ENCODE results near the gene RAB40B. TPM values are rescaled to one million over a fixed set of nuclear protein-coding genes. Genes with fewer than 3 reads are reported as not detected.
A peak's percentile ranks its signal among the peaks of the same experiment; 100 is the strongest.

RAB40B gene
- total and polyA plus RNA-seq, 4 donors = 2.9 to 12.1 (median 10.5) TPM

- Histone ChIP-seq H3K9me3 (ENCODE audit: control insufficient read depth in 4 of 4, low read length in 3 of 4) (no peaks in the 10 kb centered on the region), H3K4me1 (ENCODE audit: control insufficient read depth in 4 of 4, insufficient read depth in 4 of 4, low read length in 3 of 4) (peaks cover 10 to 16% (median 13%) of the 10 kb centered on the region in 4 donors), H3K27me3 (ENCODE audit: control insufficient read depth in 4 of 4, insufficient read depth in 4 of 4, low read length in 3 of 4) (no peaks in the 10 kb centered on the region), H3K9ac (ENCODE audit: low read depth in 1 of 2, low read length in 2 of 2) (peak overlapping the region in 1 of 2 donors; percentile 20), H3K4me3 (ENCODE audit: low read depth in 1 of 3, low read length in 3 of 3) (no peak overlapping the region), H3K36me3 (ENCODE audit: control insufficient read depth in 4 of 4, insufficient read depth in 3 of 4, low read depth in 1 of 4, low read length in 3 of 4) (no peaks in the 10 kb centered on the region), H3K27ac (ENCODE audit: low read depth in 1 of 2, low read length in 2 of 2) (peak overlapping the region in 1 of 2 donors; percentile 18)
- DNase-seq (ENCODE audit: low spot score) = no peak
- TF ChIP-seq RXRA (IDR thresholded peaks at IDR 0.05) = peak; percentile 66 to 85
- TF ChIP-seq ZBTB33 (IDR thresholded peaks at IDR 0.05) = no peak
- TF ChIP-seq FOXA2 (IDR thresholded peaks at IDR 0.05) = no peak
- TF ChIP-seq FOXA1 (IDR thresholded peaks at IDR 0.05) = no peak
- no peak for TF ChIP-seq ATF3 (IDR thresholded peaks at IDR 0.05)
- peak; percentile 34 for TF ChIP-seq SP1 (IDR thresholded peaks at IDR 0.05)
- no peak for TF ChIP-seq REST (IDR thresholded peaks at IDR 0.05)
- peak; percentile 34 to 41 for TF ChIP-seq HNF4A (conservative IDR thresholded peaks at IDR 0.05)
- no peak for TF ChIP-seq HNF4G (IDR thresholded peaks at IDR 0.05)
- TF ChIP-seq RAD21 (IDR thresholded peaks at IDR 0.05) = peak in 1 of 2 donors; percentile 21
- no peak for TF ChIP-seq NR2F2 (IDR thresholded peaks at IDR 0.05)
- no peak for TF ChIP-seq JUND (IDR thresholded peaks at IDR 0.05)
- peak; percentile 31 for TF ChIP-seq YY1 (IDR thresholded peaks at IDR 0.05)
- no peak for TF ChIP-seq EGR1 (IDR thresholded peaks at IDR 0.05; ENCODE audit: low read depth in 2 of 2)
- TF ChIP-seq TAF1 (conservative IDR thresholded peaks at IDR 0.05) = no peak
- TF ChIP-seq CTCF (IDR thresholded peaks at IDR 0.05; ENCODE audit: low read depth, low read length, missing input control) = no peak
- TF ChIP-seq MAX (IDR thresholded peaks at IDR 0.05) = no peak
- TF ChIP-seq GABPA (IDR thresholded peaks at IDR 0.05 in 1 of 2, conservative IDR thresholded peaks at IDR 0.05 in 1 of 2) = no peak
- 69% methylated on average over 20 of the region's 20 CpGs for WGBS
These were observed 23.6 kb downstream of the RAB40B start for GRCh38 chr17:82674656-82675475.

All from liver (tissue), 9 donors.